H9 (cell line): ENCODE results near the gene ZC3H12C. TPM values are rescaled to one million over a fixed set of nuclear protein-coding genes. Genes with fewer than 3 reads are reported as not detected.

ENCODE experiments used
- DNase-seq: peaks from one replicate; pipeline ENCODE4 v3.0.0-alpha.2; 2017
- H2AFZ ChIP-seq: one replicate; pipeline ENCODE4 v1.6.1; 2013; ENCODE audit warnings: mild to moderate bottlenecking, low read length, control low read depth, moderate library complexity
- H2AK5ac ChIP-seq: 2 replicates; pipeline ENCODE4 v1.6.1; 2013; ENCODE audit warnings: low read length, control low read depth, mixed read lengths; ENCODE audit not compliant: insufficient read length
- H2BK120ac ChIP-seq: one replicate; pipeline ENCODE4 v1.6.1; 2013; ENCODE audit warnings: low read depth, mild to moderate bottlenecking, low read length, control low read depth, inconsistent platforms; ENCODE audit not compliant: poor library complexity, severe bottlenecking
- H2BK12ac ChIP-seq: 2 replicates; pipeline ENCODE4 v1.6.1; 2013; ENCODE audit warnings: low read length, control low read depth, mixed read lengths, low read depth; ENCODE audit not compliant: insufficient read length
- H2BK15ac ChIP-seq: 2 replicates; pipeline ENCODE4 v1.6.1; 2013; ENCODE audit warnings: low read depth, low read length, control low read depth
- H2BK20ac ChIP-seq: one replicate; pipeline ENCODE4 v1.6.1; 2013; ENCODE audit warnings: low read depth, mild to moderate bottlenecking, low read length, control low read depth, inconsistent platforms; ENCODE audit not compliant: poor library complexity, severe bottlenecking
- H2BK5ac ChIP-seq: 2 replicates; pipeline ENCODE4 v1.6.1; 2013; ENCODE audit warnings: low read length, control low read depth, mixed read lengths; ENCODE audit not compliant: insufficient read length
- H3K14ac ChIP-seq: 2 replicates; pipeline ENCODE4 v1.6.1; 2013; ENCODE audit warnings: low read length, control low read depth; ENCODE audit not compliant: insufficient read depth
- H3K18ac ChIP-seq: 2 replicates; pipeline ENCODE4 v1.6.1; 2013; ENCODE audit warnings: low read depth, mild to moderate bottlenecking, mixed read lengths, low read length, control low read depth; ENCODE audit not compliant: insufficient read length
- H3K23ac ChIP-seq: 2 replicates; pipeline ENCODE4 v1.6.1; 2013; ENCODE audit warnings: low read length, control low read depth, mixed read lengths, low read depth; ENCODE audit not compliant: insufficient read length
- H3K23me2 ChIP-seq: 2 replicates; pipeline ENCODE4 v1.6.1; 2013; ENCODE audit warnings: low read depth, mild to moderate bottlenecking, mixed read lengths, low read length, control low read depth; ENCODE audit not compliant: insufficient read length, poor library complexity, severe bottlenecking
- H3K27ac ChIP-seq: 2 replicates; pipeline ENCODE4 v1.5.1; 2013; ENCODE audit warnings: low read length, control low read depth, mixed read lengths, low read depth; ENCODE audit not compliant: insufficient read length
- H3K27me3 ChIP-seq: 2 replicates; pipeline ENCODE4 v1.6.1; 2013; ENCODE audit warnings: low read length, control low read depth, inconsistent platforms; ENCODE audit not compliant: insufficient read depth
- H3K4ac ChIP-seq: 2 replicates; pipeline ENCODE4 v1.6.1; 2013; ENCODE audit warnings: low read depth, mild to moderate bottlenecking, control low read depth, inconsistent platforms, low read length, moderate library complexity
- H3K4me1 ChIP-seq: 2 replicates; pipeline ENCODE4 v1.6.1; 2013; ENCODE audit warnings: low read length, control low read depth, inconsistent platforms; ENCODE audit not compliant: insufficient read depth
- H3K4me2 ChIP-seq: 2 replicates; pipeline ENCODE4 v1.6.1; 2013; ENCODE audit warnings: low read length, control low read depth, mixed read lengths; ENCODE audit not compliant: insufficient read length, insufficient read depth
- H3K56ac ChIP-seq: 2 replicates; pipeline ENCODE4 v1.6.1; 2013; ENCODE audit warnings: low read depth, mild to moderate bottlenecking, mixed read lengths, low read length, control low read depth; ENCODE audit not compliant: insufficient read length
- H3K79me1 ChIP-seq: 2 replicates; pipeline ENCODE4 v1.6.1; 2013; ENCODE audit warnings: low read depth, mild to moderate bottlenecking, moderate library complexity, low read length, control low read depth, inconsistent platforms; ENCODE audit not compliant: insufficient read depth, poor library complexity, severe bottlenecking
- H3K79me2 ChIP-seq: 2 replicates; pipeline ENCODE4 v1.6.1; 2013; ENCODE audit warnings: low read length, control low read depth, inconsistent platforms; ENCODE audit not compliant: insufficient read depth
- H3K9ac ChIP-seq: 2 replicates; pipeline ENCODE4 v1.6.1; 2013; ENCODE audit warnings: low read length, control low read depth, mixed read lengths; ENCODE audit not compliant: insufficient read length; ENCODE audit errors: extremely low read depth
- H3K9me3 ChIP-seq: one replicate; pipeline ENCODE4 v1.6.1; 2013; ENCODE audit warnings: low read depth, low read length, inconsistent platforms; ENCODE audit not compliant: control insufficient read depth
- H3T11ph ChIP-seq: one replicate; pipeline ENCODE4 v1.6.1; 2013; ENCODE audit warnings: mild to moderate bottlenecking, low read length, control low read depth, inconsistent platforms
- H4K20me1 ChIP-seq: one replicate; pipeline ENCODE4 v1.6.1; 2013; ENCODE audit not compliant: control insufficient read depth, insufficient read length, insufficient read depth
- H4K5ac ChIP-seq: 2 replicates; pipeline ENCODE4 v1.6.1; 2013; ENCODE audit warnings: low read depth, mild to moderate bottlenecking, mixed read lengths, low read length, control low read depth; ENCODE audit not compliant: insufficient read length
- H4K8ac ChIP-seq: replicated peaks from 2 replicates; pipeline ENCODE4 v1.6.1; 2013; ENCODE audit warnings: low read length, control low read depth, mixed read lengths, low read depth; ENCODE audit not compliant: insufficient read length
- H4K91ac ChIP-seq: 2 replicates; pipeline ENCODE4 v1.6.1; 2013; ENCODE audit warnings: low read depth, mild to moderate bottlenecking, moderate library complexity, mixed read lengths, low read length, control low read depth; ENCODE audit not compliant: insufficient read length
- H3K27ac Mint-ChIP-seq, 3 experiments: 2 replicates in 2 of 3; 3 replicates in 1 of 3; pipeline ENCODE4 v1.8.0; 2020 to 2021; ENCODE audit warnings: mixed read lengths in 3 of 3, mild to moderate bottlenecking in 1 of 3, moderate library complexity in 1 of 3
- H3K27me3 Mint-ChIP-seq: 2 replicates; pipeline ENCODE4 v1.8.0; 2021; ENCODE audit warnings: low read depth, mild to moderate bottlenecking, moderate library complexity, mixed read lengths
- H3K36me3 Mint-ChIP-seq, 3 experiments: 2 replicates in 2 of 3; 3 replicates in 1 of 3; pipeline ENCODE4 v1.8.0; 2020 to 2021; ENCODE audit warnings: low read depth in 3 of 3, mixed read lengths in 3 of 3; ENCODE audit not compliant: insufficient read depth in 1 of 3
- H3K4me1 Mint-ChIP-seq, 2 experiments: 2 replicates each; pipeline ENCODE4 v1.8.0; 2020; ENCODE audit warnings: mixed read lengths in 2 of 2
- H3K4me3 Mint-ChIP-seq, 2 experiments: 2 replicates in 1 of 2; 3 replicates in 1 of 2; pipeline ENCODE4 v1.8.0; 2020 to 2021; ENCODE audit warnings: mild to moderate bottlenecking in 2 of 2, mixed read lengths in 2 of 2, moderate library complexity in 1 of 2
- H3K9me3 Mint-ChIP-seq, 2 experiments: 2 replicates in 1 of 2; 3 replicates in 1 of 2; pipeline ENCODE4 v1.8.0; 2020; ENCODE audit warnings: mild to moderate bottlenecking in 2 of 2, mixed read lengths in 2 of 2, moderate library complexity in 1 of 2
- CTCF ChIP-seq: fragments of 200-600 bp; sonication (generic); conservative IDR thresholded peaks from 3 replicates; pipeline ENCODE4 v1.8.0; 2021; ENCODE audit warnings: antibody characterized with exemption, mild to moderate bottlenecking
- WGBS: extraction: QIAGEN DNeasy Blood & Tissue Kit; methylation state at CpG from one replicate; pipeline ENCODE4 v1.1.7; 2013; ENCODE audit warnings: missing lambda C conversion rate, low lambda C conversion rate, mixed read lengths; ENCODE audit not compliant: insufficient read length; ENCODE audit errors: extremely low coverage; 5-methylcytosine and 5-hydroxymethylcytosine counted together
- total RNA-seq: library from RNA; stranded (reverse); gene quantifications from 2 replicates; pipeline ENCODE4 v1.2.1, GENCODE V29; 2021

The ZC3H12C gene
- total RNA-seq, 1 experiment from 2014 or later, result 4.8 TPM

GRCh38 chr11:110159476-110159875 lies 66.3 kb downstream of the ZC3H12C start:
- Histone ChIP-seq H3K4ac (no peak overlapping the region), H3K79me1 (no peaks in the 10 kb centered on the region), H4K5ac (no peak overlapping the region), H3K18ac (no peak overlapping the region), H4K20me1 (peaks cover 2% of the 10 kb centered on the region), H2BK5ac (no peak overlapping the region), H3K23me2 (no peaks in the 10 kb centered on the region), H3K23ac (no peak overlapping the region), H3K27me3 (no peaks in the 10 kb centered on the region), H3K4me2 (no peak overlapping the region), H3K27ac (no peak overlapping the region), H2BK20ac (no peak overlapping the region), H3K9me3 (no peaks in the 10 kb centered on the region), H4K91ac (no peak overlapping the region), H2BK15ac (no peak overlapping the region), H2AK5ac (no peak overlapping the region), H3K56ac (no peak overlapping the region), H3K9ac (no peak overlapping the region), H3T11ph (no peak overlapping the region), H2BK12ac (no peak overlapping the region), H3K79me2 (no peaks in the 10 kb centered on the region), H2BK120ac (no peak overlapping the region), H4K8ac (no peak overlapping the region), H2AFZ (no peak overlapping the region), H3K4me1 (no peaks in the 10 kb centered on the region; the same call in 1 of the 2 replicates), H3K14ac (no peak overlapping the region)
- WGBS, result no CpG with 5 or more reads among the region's 1 CpG
- Mint-ChIP-seq H3K27ac (no peak overlapping the region), H3K9me3 (no peaks in the 10 kb centered on the region), H3K27me3 (no peaks in the 10 kb centered on the region), H3K4me1 (peaks cover 0 to 4% of the 10 kb centered on the region in 2 experiments; a peak in 1 of 4 replicates), H3K4me3 (no peak overlapping the region), H3K36me3 (peaks cover 2 to 9% (median 5%) of the 10 kb centered on the region in 3 experiments; a peak in 5 of 7 replicates)
- TF ChIP-seq CTCF, result no peak
- no peak for DNase-seq
